ENCODE data around the gene PITX3. TPM values are rescaled to one million over a fixed set of nuclear protein-coding genes. Genes with fewer than 3 reads are reported as not detected.

The PITX3 gene
- total and polyA plus RNA-seq, 10 of the 15 experiments (the other 5 are each of a cell fraction or from before 2014, with no cell fraction given), result not detected

GRCh38 chr10:102196893-102197292, 44.4 kb downstream of the PITX3 start:
- WGBS (ENCODE audit: insufficient coverage, insufficient replicate concordance, low lambda C conversion rate, missing lambda C conversion rate), result 0% methylated on average over 2 of the region's 2 CpGs
- ChIA-PET CTCF (no interaction called here), RAD21 (ENCODE audit: unreplicated experiment) (no interaction called here), SMC1A (ENCODE audit: uncharacterized antibody, unreplicated experiment) (no interaction called here), POLR2A (no interaction called here)
- Histone ChIP-seq H2AFZ (ENCODE audit: control insufficient read depth, low read depth, low read length) (no peak overlapping the region), H3K4me3 (no peak overlapping the region), H3K9me3 (replicated peaks; ENCODE audit: control insufficient read depth, insufficient read depth, low read length) (peaks cover 2% of the 10 kb centered on the region; the same call in 1 of the 3 replicates), H3K27me3 (replicated peaks in 1 of 2; ENCODE audit: control insufficient read depth in 2 of 2, insufficient read depth in 2 of 2, low read length in 1 of 2) (no peaks in the 10 kb centered on the region), H3K27ac (ENCODE audit: control insufficient read depth, insufficient read depth) (no peak overlapping the region), H3K79me2 (ENCODE audit: control insufficient read depth, insufficient read depth, low read length) (no peaks in the 10 kb centered on the region), H3K4me2 (ENCODE audit: control insufficient read depth, insufficient read depth) (no peak overlapping the region), H3K4me1 (ENCODE audit: control insufficient read depth, insufficient read depth, low read length) (no peaks in the 10 kb centered on the region), H3K9ac (ENCODE audit: control insufficient read depth, insufficient read depth, low read length) (no peak overlapping the region), H3K36me3 (ENCODE audit: control insufficient read depth in 2 of 2, insufficient read depth in 2 of 2, low read length in 1 of 2) (no peaks in the 10 kb centered on the region), H4K20me1 (ENCODE audit: control insufficient read depth, insufficient read depth) (no peaks in the 10 kb centered on the region)
- no TSS peak for BruUV-seq (replicated peaks)
- FAIRE-seq, result no peak
- in situ Hi-C loops (cut with MboI) (no loop called here), intact Hi-C loops (cut with micrococcal nuclease; ENCODE audit: unreplicated experiment) (no loop called here)
- DNase-seq (ENCODE audit: low read depth, low spot score), result no peak
- TF ChIP-seq POU2F2 (IDR thresholded peaks at IDR 0.05; ENCODE audit: borderline replicate concordance, low read depth, low read length) (peak; percentile 74; the same call in 1 of the 3 replicates), IKZF2 (IDR thresholded peaks at IDR 0.05) (peak; percentile 23 to 56; a peak in 2 of 4 replicates), RUNX3 (IDR thresholded peaks at IDR 0.05; ENCODE audit: low read length) (peak; percentile 78; the same call in 1 of the 2 replicates), ZSCAN29 (IDR thresholded peaks at IDR 0.05) (no peak), EGR1 (IDR thresholded peaks at IDR 0.05; ENCODE audit: borderline replicate concordance in 1 of 2, low read depth in 2 of 2, low read length in 2 of 2) (peak in 1 of 2 experiments; percentile 31; a peak in 1 of 3 replicates), DPF2 (IDR thresholded peaks at IDR 0.05) (0 out of 2 replicates have a peak, but pooled peaks have one; percentile 39), EED (IDR thresholded peaks at IDR 0.05; ENCODE audit: low read depth) (peak; percentile 45; the same call in 1 of the 2 replicates), BHLHE40 (IDR thresholded peaks at IDR 0.05; ENCODE audit: borderline replicate concordance in 1 of 2, low read depth in 2 of 2, low read length in 1 of 2) (no peak), BACH1 (IDR thresholded peaks at IDR 0.05; ENCODE audit: borderline replicate concordance) (no peak), CBFB (IDR thresholded peaks at IDR 0.05; ENCODE audit: low read depth) (0 out of 2 replicates have a peak, but pooled peaks have one; percentile 23), BCL11A (IDR thresholded peaks at IDR 0.05; ENCODE audit: low read depth, low read length) (peak; percentile 54; the same call in 1 of the 2 replicates), TCF12 (IDR thresholded peaks at IDR 0.05; ENCODE audit: low read depth, low read length) (peak; percentile 91; the same call in 1 of the 2 replicates), NFIC (IDR thresholded peaks at IDR 0.05; ENCODE audit: low read depth, low read length) (peak; percentile 45; the same call in 1 of the 2 replicates), TCF7 (IDR thresholded peaks at IDR 0.05; ENCODE audit: borderline replicate concordance) (no peak), CHD4 (IDR thresholded peaks at IDR 0.05) (no peak)
- TF ChIP-seq, protein P1, sequence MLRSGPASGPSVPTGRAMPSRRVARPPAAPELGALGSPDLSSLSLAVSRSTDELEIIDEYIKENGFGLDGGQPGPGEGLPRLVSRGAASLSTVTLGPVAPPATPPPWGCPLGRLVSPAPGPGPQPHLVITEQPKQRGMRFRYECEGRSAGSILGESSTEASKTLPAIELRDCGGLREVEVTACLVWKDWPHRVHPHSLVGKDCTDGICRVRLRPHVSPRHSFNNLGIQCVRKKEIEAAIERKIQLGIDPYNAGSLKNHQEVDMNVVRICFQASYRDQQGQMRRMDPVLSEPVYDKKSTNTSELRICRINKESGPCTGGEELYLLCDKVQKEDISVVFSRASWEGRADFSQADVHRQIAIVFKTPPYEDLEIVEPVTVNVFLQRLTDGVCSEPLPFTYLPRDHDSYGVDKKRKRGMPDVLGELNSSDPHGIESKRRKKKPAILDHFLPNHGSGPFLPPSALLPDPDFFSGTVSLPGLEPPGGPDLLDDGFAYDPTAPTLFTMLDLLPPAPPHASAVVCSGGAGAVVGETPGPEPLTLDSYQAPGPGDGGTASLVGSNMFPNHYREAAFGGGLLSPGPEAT (IDR thresholded peaks at IDR 0.05; ENCODE audit: low read depth), result peak; percentile 33; the same call in 1 of the 2 replicates
- ATAC-seq, result peak; percentile 85

Measured in GM12878 (cell line).